Adrenal gland (tissue), 5 donors: ENCODE measurements around the gene PRRC2B.

Experiments
- POLR2A ChIP-seq, 2 donors: fragments of 450-650 bp; IDR thresholded peaks; one replicate each; pipeline ENCODE4 v1.6.1; 2017; ENCODE audit warnings: antibody characterized with exemption in 2 of 2, mild to moderate bottlenecking in 2 of 2, moderate library complexity in 1 of 2
- TF ChIP-seq, protein P1 (sequence below), 6 experiments: fragments of 450-650 bp in 4 of 6; fragments of 200-600 bp in 2 of 6; sonication (generic) in 1 of 6; IDR thresholded peaks; 1 replicate in 5 of 6; 2 replicates in 1 of 6; pipeline versions ENCODE4 v1.5.1 to v1.8.0; 2016 to 2021; ENCODE audit warnings: antibody characterized with exemption in 6 of 6, mild to moderate bottlenecking in 2 of 6, moderate library complexity in 1 of 6
- donor health status: DM: no; HTN: no; CAD: no.

DNA sequence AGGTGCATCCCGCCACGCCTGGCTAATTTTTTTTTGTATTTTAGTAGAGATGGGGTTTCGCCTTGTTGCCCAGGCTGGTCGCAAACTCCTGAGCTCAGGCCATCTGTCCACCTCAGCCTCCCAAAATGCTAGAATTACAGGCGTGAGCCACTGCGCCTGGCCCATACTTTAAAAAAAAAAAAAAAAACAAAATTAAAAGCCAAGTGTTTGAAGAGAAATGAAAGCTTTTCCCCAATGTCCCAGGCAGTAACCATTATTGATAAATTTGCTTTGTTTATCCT lies 9.5 kb downstream of the PRRC2B start:
- TF ChIP-seq, protein P1, sequence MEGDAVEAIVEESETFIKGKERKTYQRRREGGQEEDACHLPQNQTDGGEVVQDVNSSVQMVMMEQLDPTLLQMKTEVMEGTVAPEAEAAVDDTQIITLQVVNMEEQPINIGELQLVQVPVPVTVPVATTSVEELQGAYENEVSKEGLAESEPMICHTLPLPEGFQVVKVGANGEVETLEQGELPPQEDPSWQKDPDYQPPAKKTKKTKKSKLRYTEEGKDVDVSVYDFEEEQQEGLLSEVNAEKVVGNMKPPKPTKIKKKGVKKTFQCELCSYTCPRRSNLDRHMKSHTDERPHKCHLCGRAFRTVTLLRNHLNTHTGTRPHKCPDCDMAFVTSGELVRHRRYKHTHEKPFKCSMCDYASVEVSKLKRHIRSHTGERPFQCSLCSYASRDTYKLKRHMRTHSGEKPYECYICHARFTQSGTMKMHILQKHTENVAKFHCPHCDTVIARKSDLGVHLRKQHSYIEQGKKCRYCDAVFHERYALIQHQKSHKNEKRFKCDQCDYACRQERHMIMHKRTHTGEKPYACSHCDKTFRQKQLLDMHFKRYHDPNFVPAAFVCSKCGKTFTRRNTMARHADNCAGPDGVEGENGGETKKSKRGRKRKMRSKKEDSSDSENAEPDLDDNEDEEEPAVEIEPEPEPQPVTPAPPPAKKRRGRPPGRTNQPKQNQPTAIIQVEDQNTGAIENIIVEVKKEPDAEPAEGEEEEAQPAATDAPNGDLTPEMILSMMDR (IDR thresholded peaks at IDR 0.05): no peak
- TF ChIP-seq POLR2A (IDR thresholded peaks at IDR 0.05): no peak
